Measurements from ENCODE around the gene EBF4.
A peak's percentile ranks its signal among the peaks of the same experiment; 100 is the strongest.

DNA sequence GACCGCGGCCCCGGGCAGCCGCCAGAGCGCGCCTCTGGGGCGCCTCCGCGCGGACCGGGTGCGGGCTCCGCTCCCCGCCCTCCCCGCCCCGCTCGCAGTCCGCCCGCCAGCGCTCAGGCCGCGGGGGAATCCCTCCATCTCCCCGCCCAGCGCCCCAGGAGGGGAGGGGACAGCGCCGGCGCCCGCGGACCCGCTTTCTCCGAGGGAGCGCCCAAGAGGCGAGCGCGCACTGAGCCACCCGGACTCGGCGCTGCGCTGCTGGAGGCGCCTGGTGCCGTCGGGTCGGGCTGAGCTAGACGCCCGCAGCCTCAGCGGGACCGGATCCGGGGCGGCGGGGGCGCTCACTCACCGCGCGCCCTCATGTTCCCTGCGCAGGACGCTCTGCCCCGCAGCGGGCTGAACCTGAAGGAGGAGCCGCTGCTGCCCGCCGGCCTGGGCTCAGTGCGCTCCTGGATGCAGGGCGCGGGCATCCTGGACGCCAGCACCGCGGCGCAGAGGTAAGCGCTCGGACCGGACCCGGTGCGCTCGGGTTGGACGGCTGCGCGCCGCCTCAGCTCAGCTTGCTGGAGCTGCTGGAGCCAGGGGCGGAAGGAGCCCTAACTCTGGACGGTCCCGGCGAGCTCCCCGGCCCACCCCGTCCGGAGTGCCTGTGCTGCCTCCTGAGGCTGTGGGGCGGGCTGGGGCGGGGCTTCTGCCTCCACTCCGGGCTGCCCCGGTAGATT is 867 bp downstream of the EBF4 start:
- TF ChIP-seq BCL11A (IDR thresholded peaks at IDR 0.05; ENCODE audit: low read depth, low read length) (no peak), CEBPB (IDR thresholded peaks at IDR 0.05; ENCODE audit: borderline replicate concordance in 1 of 2, low read depth in 2 of 2, low read length in 2 of 2) (no peak), RAD21 (IDR thresholded peaks at IDR 0.05; ENCODE audit: insufficient read depth, low read depth, low read length) (no peak), SUZ12 (IDR thresholded peaks at IDR 0.05; ENCODE audit: unreplicated experiment) (peak; percentile 74), PAX5 (IDR thresholded peaks at IDR 0.05; ENCODE audit: borderline replicate concordance, low read depth, low read length) (no peak), RCOR1 (conservative IDR thresholded peaks at IDR 0.05; ENCODE audit: low read depth, low read length) (no peak)
- TF ChIP-seq, protein P1, sequence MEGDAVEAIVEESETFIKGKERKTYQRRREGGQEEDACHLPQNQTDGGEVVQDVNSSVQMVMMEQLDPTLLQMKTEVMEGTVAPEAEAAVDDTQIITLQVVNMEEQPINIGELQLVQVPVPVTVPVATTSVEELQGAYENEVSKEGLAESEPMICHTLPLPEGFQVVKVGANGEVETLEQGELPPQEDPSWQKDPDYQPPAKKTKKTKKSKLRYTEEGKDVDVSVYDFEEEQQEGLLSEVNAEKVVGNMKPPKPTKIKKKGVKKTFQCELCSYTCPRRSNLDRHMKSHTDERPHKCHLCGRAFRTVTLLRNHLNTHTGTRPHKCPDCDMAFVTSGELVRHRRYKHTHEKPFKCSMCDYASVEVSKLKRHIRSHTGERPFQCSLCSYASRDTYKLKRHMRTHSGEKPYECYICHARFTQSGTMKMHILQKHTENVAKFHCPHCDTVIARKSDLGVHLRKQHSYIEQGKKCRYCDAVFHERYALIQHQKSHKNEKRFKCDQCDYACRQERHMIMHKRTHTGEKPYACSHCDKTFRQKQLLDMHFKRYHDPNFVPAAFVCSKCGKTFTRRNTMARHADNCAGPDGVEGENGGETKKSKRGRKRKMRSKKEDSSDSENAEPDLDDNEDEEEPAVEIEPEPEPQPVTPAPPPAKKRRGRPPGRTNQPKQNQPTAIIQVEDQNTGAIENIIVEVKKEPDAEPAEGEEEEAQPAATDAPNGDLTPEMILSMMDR (IDR thresholded peaks at IDR 0.05 in 2 of 3, conservative IDR thresholded peaks at IDR 0.05 in 1 of 3; ENCODE audit: control insufficient read depth in 2 of 3, extremely low read depth in 1 of 3, insufficient read depth in 1 of 3, low read depth in 3 of 3, low read length in 3 of 3): no peak
- TF ChIP-seq, protein P2, sequence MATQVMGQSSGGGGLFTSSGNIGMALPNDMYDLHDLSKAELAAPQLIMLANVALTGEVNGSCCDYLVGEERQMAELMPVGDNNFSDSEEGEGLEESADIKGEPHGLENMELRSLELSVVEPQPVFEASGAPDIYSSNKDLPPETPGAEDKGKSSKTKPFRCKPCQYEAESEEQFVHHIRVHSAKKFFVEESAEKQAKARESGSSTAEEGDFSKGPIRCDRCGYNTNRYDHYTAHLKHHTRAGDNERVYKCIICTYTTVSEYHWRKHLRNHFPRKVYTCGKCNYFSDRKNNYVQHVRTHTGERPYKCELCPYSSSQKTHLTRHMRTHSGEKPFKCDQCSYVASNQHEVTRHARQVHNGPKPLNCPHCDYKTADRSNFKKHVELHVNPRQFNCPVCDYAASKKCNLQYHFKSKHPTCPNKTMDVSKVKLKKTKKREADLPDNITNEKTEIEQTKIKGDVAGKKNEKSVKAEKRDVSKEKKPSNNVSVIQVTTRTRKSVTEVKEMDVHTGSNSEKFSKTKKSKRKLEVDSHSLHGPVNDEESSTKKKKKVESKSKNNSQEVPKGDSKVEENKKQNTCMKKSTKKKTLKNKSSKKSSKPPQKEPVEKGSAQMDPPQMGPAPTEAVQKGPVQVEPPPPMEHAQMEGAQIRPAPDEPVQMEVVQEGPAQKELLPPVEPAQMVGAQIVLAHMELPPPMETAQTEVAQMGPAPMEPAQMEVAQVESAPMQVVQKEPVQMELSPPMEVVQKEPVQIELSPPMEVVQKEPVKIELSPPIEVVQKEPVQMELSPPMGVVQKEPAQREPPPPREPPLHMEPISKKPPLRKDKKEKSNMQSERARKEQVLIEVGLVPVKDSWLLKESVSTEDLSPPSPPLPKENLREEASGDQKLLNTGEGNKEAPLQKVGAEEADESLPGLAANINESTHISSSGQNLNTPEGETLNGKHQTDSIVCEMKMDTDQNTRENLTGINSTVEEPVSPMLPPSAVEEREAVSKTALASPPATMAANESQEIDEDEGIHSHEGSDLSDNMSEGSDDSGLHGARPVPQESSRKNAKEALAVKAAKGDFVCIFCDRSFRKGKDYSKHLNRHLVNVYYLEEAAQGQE (IDR thresholded peaks at IDR 0.05; ENCODE audit: low read depth, low read length): no peak

Measured in GM12878 (cell line).